ENCODE results near the gene UGP2. TPM values are rescaled to one million over a fixed set of nuclear protein-coding genes. Genes with fewer than 3 reads are reported as not detected.

The UGP2 gene
- total RNA-seq: 138 and 181 TPM in 2 replicates

DNA sequence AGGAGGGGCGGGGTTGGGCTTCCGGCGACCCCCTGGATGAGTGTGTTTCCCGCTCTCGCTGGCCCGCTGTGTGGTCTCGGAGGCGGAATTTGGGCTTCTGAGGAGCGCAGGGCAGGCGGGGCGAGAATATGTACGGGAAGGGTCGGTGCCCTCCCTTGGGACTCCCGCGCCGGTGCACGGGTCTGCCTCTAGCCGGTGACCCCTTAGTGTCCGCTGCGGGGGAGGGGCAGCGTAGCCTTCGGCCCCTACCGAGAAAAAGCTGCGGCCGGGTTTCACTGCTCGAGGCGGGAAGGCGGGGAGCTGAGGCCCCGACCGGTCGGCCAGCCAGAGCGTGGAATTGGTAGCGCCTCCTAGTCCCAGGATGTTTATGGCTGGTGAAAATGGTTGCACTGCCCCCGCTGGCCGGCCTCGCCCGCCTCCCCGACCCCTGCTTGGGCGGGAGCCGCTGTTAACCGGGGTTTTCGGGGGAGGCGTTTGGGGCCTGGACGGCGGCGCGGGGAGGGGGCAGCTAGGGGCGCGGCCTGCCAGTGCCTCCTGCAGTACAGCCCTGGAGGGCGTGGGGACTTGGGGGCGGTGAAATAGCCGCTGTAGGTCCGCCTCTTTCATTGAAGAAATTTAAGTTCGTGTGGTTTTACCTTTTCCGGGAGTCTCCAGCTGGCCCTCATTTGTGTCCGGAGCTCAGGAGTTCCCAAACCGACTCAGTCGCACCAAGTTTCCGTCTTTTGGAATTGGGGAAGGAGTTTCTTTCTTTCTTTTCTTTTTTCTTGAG is at the start of gene UGP2:
Gene UGP2 (plus strand): TSS at position 643 of the 769 bp plus-strand sequence. CDS start 290 bp downstream, outside the sequence.

Other genes with a start within 250 kb of the UGP2 start
- gene VPS54, start 177.5 kb downstream of the UGP2 start, total RNA-seq: 16.8 and 17.2 TPM in 2 replicates